HL-60/S4 treated with phorbol 12-myristate 13-acetate at 8.2 ng/mL for 4 days and 3 days (cell line): ENCODE measurements around the gene C19orf85.

Experiments used
- in situ Hi-C: fragments of 300-500 bp; cut with MboI; formaldehyde crosslinking; loops from 2 replicates; pipeline ENCODE4 v1.15.0; 2022; ENCODE audit warnings: low sequenced_read_pairs

Gene C19orf85

GRCh38 chr19:55478364-55478763, 13.8 kb upstream of the C19orf85 start:
- in situ Hi-C loops, result no loop called here

GRCh38 chr19:55477905-55478304, 13.4 kb upstream of the C19orf85 start:
- in situ Hi-C loops, result no loop called here

GRCh38 chr19:55476100-55476775, 11.7 kb upstream of the C19orf85 start, which contains the start of gene ZNF628:
TSS of gene ZNF628 (plus strand) at chr19:55476617. CDS start at chr19:55479911, 3,294 bp downstream.
- in situ Hi-C loops, result no loop called here

- in situ Hi-C loops, result no loop called here
Observed at GRCh38 chr19:55474269-55475265, 10.0 kb upstream of the C19orf85 start.

- in situ Hi-C loops, result no loop called here
Observed at GRCh38 chr19:55473225-55474012, 8.9 kb upstream of the C19orf85 start.

GRCh38 chr19:55472463-55472862, 7.9 kb upstream of the C19orf85 start:
- in situ Hi-C loops, result no loop called here

- in situ Hi-C loops, result no loop called here
Observed at GRCh38 chr19:55471266-55471665, 6.7 kb upstream of the C19orf85 start.

GRCh38 chr19:55468054-55468393, 3.5 kb upstream of the C19orf85 start:
- in situ Hi-C loops, result no loop called here

- in situ Hi-C loops, result no loop called here
Observed at GRCh38 chr19:55467236-55468053, 2.9 kb upstream of the C19orf85 start.

- in situ Hi-C loops, result no loop called here
Observed at GRCh38 chr19:55466241-55466614, 1.7 kb upstream of the C19orf85 start.

GRCh38 chr19:55465460-55466240, 1.1 kb upstream of the C19orf85 start:
- in situ Hi-C loops, result no loop called here

GRCh38 chr19:55464039-55464661, 401 bp downstream of the C19orf85 start:
- in situ Hi-C loops, result no loop called here

- in situ Hi-C loops, result no loop called here
Observed at GRCh38 chr19:55463583-55464031, 944 bp downstream of the C19orf85 start.

- in situ Hi-C loops, result no loop called here
Observed at GRCh38 chr19:55462722-55463121, 1.8 kb downstream of the C19orf85 start.

GRCh38 chr19:55461974-55462626, 2.5 kb downstream of the C19orf85 start:
- in situ Hi-C loops, result no loop called here

- in situ Hi-C loops, result no loop called here
Observed at GRCh38 chr19:55461259-55461973, 3.1 kb downstream of the C19orf85 start, which contains the start of gene ISOC2. TSS of gene ISOC2 (minus strand) at chr19:55461642. CDS start at chr19:55456486, 5,156 bp downstream.

- in situ Hi-C loops, result no loop called here
Observed at GRCh38 chr19:55460670-55461258, 3.8 kb downstream of the C19orf85 start.
